ENCODE measurements around the gene ASTN2. TPM values are rescaled to one million over a fixed set of nuclear protein-coding genes. Genes with fewer than 3 reads are reported as not detected.
A peak's percentile ranks its signal among the peaks of the same experiment; 100 is the strongest.

ASTN2 gene
- total and polyA plus RNA-seq, 2 experiments from 2014 or later = 7.0 to 24.6 TPM

DNA sequence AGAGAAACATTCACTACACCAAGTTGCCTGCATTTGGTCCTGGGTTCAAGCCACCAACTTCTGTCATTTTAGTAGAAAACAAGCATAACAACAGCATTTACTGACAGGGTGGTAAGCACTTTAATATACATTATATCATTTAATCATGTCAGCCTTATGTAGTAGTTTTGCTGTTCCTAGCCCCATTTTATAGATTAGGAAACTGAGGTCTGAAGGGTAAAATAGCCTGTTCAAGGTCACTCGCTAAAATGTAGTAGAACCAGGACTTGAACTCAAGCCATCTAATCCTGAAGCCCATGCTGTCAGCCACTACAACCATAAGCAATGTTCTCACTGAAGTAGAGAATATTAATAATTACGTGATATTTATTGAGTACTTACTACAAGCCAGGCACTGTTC lies 787.4 kb downstream of the ASTN2 start:
- H3K4me1 Mint-ChIP-seq = peaks cover 28% of the 10 kb centered on the region

DNA sequence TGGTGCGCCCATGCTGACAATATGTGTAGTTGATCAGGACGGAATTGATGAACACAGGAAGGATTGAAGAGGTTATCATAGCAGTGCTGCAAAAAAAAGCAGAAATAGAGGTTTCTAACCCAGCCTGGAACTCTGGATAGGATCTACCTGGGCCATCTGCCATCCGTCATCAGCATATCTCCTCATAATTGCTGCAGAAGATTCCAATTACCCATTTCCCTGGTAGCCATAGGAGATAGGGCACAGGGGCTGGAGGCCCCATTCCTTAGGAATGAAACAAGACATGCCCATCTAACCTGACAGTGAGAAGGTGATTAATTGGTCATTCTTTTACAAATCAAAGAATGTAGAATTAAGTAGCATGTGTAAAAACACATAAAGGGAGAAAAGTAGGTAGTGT lies 788.1 kb downstream of the ASTN2 start:
- Histone ChIP-seq H3K4me2 (0 out of 2 replicates have a peak overlapping the region, but pooled peaks have one; percentile 25), H3K9me2 (ENCODE audit: insufficient read depth) (no peaks in the 10 kb centered on the region), H2AFZ (no peak overlapping the region), H3K79me2 (replicated peaks; ENCODE audit: insufficient read depth) (no peaks in the 10 kb centered on the region), H3K27me3 (ENCODE audit: insufficient read depth) (no peaks in the 10 kb centered on the region), H4K20me1 (replicated peaks; ENCODE audit: insufficient read depth) (no peaks in the 10 kb centered on the region), H3F3A (replicated peaks; ENCODE audit: low read depth) (no peaks in the 10 kb centered on the region), H3K4me3 (no peak overlapping the region), H3K27ac (ENCODE audit: low read depth) (no peak overlapping the region), H3K36me3 (ENCODE audit: insufficient read depth) (no peaks in the 10 kb centered on the region), H3K4me1 (ENCODE audit: insufficient read depth) (peaks cover 16% of the 10 kb centered on the region)
- Mint-ChIP-seq H3K4me3 (no peak overlapping the region), H3K27me3 (ENCODE audit: insufficient read depth, low read depth, poor library complexity) (no peaks in the 10 kb centered on the region), H3K4me1 (peaks cover 28% of the 10 kb centered on the region), H3K9me3 (no peaks in the 10 kb centered on the region; the same call in 2 of the 3 replicates), H3K27ac (no peak overlapping the region), H3K36me3 (ENCODE audit: low read depth) (no peaks in the 10 kb centered on the region)
- ATAC-seq (no peak), DNase-seq (ENCODE audit: low spot score) (no peak)
- TF ChIP-seq JUNB (IDR thresholded peaks at IDR 0.05; ENCODE audit: unreplicated experiment) (no peak), ZNF114 (CRISPR knock-in tag; IDR thresholded peaks at IDR 0.05) (no peak), REST (IDR thresholded peaks at IDR 0.05; ENCODE audit: unreplicated experiment) (no peak), POLR2AphosphoS5 (IDR thresholded peaks at IDR 0.05; ENCODE audit: low read depth) (no peak), STAT1 (IDR thresholded peaks at IDR 0.05; ENCODE audit: unreplicated experiment) (no peak)
- TF ChIP-seq, protein P1, sequence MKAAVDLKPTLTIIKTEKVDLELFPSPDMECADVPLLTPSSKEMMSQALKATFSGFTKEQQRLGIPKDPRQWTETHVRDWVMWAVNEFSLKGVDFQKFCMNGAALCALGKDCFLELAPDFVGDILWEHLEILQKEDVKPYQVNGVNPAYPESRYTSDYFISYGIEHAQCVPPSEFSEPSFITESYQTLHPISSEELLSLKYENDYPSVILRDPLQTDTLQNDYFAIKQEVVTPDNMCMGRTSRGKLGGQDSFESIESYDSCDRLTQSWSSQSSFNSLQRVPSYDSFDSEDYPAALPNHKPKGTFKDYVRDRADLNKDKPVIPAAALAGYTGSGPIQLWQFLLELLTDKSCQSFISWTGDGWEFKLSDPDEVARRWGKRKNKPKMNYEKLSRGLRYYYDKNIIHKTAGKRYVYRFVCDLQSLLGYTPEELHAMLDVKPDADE (IDR thresholded peaks at IDR 0.05) = no peak

More for the DNA sequence above, 787.4 kb downstream of the ASTN2 start:
- Mint-ChIP-seq H3K27ac (no peak overlapping the region), H3K36me3 (ENCODE audit: low read depth) (no peaks in the 10 kb centered on the region), H3K4me3 (no peak overlapping the region), H3K27me3 (ENCODE audit: insufficient read depth, low read depth, poor library complexity) (no peaks in the 10 kb centered on the region), H3K9me3 (no peaks in the 10 kb centered on the region; the same call in 2 of the 3 replicates)
- H3K27ac ChIP-seq (ENCODE audit: low read depth) = no peak overlapping the region
- no peaks in the 10 kb centered on the region for H3K79me2 ChIP-seq (replicated peaks; ENCODE audit: insufficient read depth)
- ATAC-seq = no peak
- no peak for DNase-seq (ENCODE audit: low spot score)
- no peaks in the 10 kb centered on the region for H3K36me3 ChIP-seq (ENCODE audit: insufficient read depth)
- peaks cover 16% of the 10 kb centered on the region for H3K4me1 ChIP-seq (ENCODE audit: insufficient read depth)
- H3K9me2 ChIP-seq (ENCODE audit: insufficient read depth) = no peaks in the 10 kb centered on the region
- no peaks in the 10 kb centered on the region for H3K27me3 ChIP-seq (ENCODE audit: insufficient read depth)
- no peak overlapping the region for H2AFZ ChIP-seq
- TF ChIP-seq CTCF (conservative IDR thresholded peaks at IDR 0.05; ENCODE audit: low read depth in 2 of 2) (no peak), ZNF114 (CRISPR knock-in tag; IDR thresholded peaks at IDR 0.05) (no peak), NANOG (IDR thresholded peaks at IDR 0.05; ENCODE audit: borderline replicate concordance) (no peak)
- H4K20me1 ChIP-seq (replicated peaks; ENCODE audit: insufficient read depth) = no peaks in the 10 kb centered on the region
- H3F3A ChIP-seq (replicated peaks; ENCODE audit: low read depth) = no peaks in the 10 kb centered on the region
- no peak overlapping the region for H3K4me3 ChIP-seq
- H3K4me2 ChIP-seq = no peak overlapping the region

Measured in GM23338 (cell line).